Fibroblast of mammary gland (primary cell): ENCODE data around the gene CSRNP2.
"Not testable (repeated sequence)": the region's sequence is repeated elsewhere in the genome, so short reads cannot be mapped to it uniquely, and the experiment has no call there.

Experiments used
- DNase-seq: peaks from one replicate; pipeline ENCODE4 v3.0.0-alpha.2; 2010; ENCODE audit warnings: low read depth
- H3K4me3 ChIP-seq: 2 replicates; pipeline ENCODE4 v1.5.1; 2011; ENCODE audit warnings: low read depth, mild to moderate bottlenecking, low read length, moderate library complexity; ENCODE audit not compliant: control insufficient read depth
- TF ChIP-seq, protein P1 (sequence below): conservative IDR thresholded peaks from 2 replicates; pipeline ENCODE4 v1.5.1; 2011; ENCODE audit warnings: low read depth, low read length, inconsistent platforms; ENCODE audit not compliant: control insufficient read depth, insufficient read depth

Gene CSRNP2

DNA sequence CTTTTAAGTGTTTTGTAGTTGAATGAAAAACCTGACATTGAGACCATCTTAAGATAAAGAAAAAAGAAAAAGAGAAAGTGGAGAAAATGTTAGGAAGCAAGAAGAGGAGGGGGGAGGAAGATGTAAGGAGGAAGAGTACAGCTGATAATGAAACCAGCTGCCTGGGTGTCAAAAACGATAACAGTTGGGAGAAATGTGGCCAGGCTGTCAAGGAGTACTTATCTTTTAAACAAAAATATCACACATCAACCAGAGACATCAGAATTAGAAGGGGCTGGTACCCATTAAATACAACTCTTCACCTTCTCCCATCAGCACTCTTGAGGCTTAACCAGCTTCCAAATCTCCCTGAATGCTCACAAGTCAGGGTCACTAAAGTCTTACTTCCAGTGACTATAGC, 61.7 kb downstream of the CSRNP2 start:
- TF ChIP-seq, protein P1, sequence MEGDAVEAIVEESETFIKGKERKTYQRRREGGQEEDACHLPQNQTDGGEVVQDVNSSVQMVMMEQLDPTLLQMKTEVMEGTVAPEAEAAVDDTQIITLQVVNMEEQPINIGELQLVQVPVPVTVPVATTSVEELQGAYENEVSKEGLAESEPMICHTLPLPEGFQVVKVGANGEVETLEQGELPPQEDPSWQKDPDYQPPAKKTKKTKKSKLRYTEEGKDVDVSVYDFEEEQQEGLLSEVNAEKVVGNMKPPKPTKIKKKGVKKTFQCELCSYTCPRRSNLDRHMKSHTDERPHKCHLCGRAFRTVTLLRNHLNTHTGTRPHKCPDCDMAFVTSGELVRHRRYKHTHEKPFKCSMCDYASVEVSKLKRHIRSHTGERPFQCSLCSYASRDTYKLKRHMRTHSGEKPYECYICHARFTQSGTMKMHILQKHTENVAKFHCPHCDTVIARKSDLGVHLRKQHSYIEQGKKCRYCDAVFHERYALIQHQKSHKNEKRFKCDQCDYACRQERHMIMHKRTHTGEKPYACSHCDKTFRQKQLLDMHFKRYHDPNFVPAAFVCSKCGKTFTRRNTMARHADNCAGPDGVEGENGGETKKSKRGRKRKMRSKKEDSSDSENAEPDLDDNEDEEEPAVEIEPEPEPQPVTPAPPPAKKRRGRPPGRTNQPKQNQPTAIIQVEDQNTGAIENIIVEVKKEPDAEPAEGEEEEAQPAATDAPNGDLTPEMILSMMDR, result no peak
- DNase-seq, result no peak
- no peak overlapping the region for H3K4me3 ChIP-seq

DNA sequence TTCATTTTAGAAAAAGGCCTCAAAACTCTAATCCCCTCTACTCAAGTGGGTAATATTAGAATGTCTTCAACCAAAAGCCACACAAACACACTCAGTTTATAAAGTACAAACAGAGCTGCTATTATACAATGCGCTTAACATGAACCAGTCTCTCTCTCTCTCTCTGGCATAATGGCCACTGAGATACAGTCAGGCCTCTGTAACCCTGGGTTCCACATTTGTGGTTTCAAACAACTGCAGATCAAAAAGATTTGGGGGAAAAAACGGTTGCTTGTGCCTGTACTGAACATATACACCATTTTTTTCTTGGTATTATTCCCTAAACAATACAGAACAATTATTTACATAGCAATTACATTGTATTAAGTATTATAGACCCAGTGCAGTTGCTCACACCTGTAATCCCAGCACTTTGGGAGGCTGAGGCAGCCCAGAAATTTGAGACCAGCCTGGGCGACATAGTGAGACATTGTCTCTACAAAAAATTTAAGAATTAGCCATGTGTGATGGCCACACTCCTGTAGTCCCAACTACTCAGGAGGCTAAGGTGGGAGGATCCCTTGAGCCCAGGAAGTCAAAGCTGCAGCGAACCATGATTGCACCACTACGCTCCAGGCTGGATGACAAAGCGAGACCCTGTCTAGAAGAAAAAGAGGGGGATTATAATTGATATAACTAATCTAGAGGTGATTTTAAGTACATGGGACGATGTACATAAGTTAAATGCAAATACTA, 62.8 kb downstream of the CSRNP2 start:
- no peak for DNase-seq
- no peak overlapping the region for H3K4me3 ChIP-seq
- TF ChIP-seq, protein P1, result no peak

DNA sequence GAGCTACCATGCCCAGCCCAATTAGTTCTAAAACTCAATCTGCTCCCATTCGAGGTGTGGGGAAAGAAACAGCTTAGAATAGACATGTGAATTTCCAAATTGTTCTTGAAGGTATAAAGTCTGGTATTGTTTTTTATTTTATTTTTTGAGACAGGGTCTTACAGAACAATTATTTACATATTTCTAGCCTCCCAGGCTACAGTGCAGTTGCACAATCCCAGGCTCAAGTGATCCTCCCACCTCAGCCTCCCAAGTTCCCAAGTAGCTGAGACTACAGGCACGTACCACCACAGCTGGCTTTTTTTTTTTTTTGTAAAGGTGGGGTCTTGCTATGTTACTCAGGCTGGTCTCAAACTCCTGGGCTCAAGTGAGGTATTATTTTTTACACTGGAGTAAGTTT, 63.5 kb downstream of the CSRNP2 start:
- TF ChIP-seq, protein P1, result no peak
- no peak overlapping the region for H3K4me3 ChIP-seq
- DNase-seq, result no peak

DNA sequence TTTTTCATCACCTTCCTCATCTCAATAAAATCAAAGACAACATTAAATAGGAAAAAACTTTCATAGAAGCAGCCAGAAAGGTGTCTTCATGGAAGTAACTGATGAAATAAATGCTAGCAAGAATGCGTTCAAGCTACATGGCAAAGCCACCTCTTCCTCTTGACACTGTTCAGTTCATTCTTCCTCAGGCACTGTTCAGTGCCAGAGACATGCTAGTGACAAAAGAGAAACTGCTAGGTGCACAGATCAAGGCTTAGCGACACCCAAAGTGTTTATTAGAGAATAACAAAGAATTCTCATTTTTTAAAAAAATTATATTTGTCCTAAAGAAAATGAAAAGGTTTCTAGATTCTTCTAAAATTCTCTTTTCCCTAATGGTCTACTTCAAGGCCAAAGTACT, 64.4 kb downstream of the CSRNP2 start:
- no peak for DNase-seq
- TF ChIP-seq, protein P1, result no peak
- H3K4me3 ChIP-seq, result no peak overlapping the region

DNA sequence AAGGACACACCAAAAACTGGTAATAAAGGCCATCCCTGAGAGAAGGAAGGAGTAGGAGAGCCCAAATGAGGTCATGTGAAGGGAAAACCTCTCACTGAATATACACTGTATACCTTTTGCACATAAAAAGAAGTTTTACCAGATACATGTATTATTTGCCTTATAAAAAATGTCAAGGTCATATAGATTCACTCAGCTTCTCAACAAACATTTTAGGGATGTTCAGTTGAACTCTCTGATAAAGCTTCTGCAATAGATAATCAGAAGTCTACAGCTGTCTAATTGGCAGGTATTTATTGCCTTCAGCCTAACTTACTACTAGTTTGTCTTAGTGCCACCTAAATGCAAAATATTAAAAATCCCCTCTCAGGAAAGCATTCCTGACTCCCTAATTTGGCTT, 65.9 kb downstream of the CSRNP2 start:
- TF ChIP-seq, protein P1, result no peak
- H3K4me3 ChIP-seq, result no peak overlapping the region
- DNase-seq, result no peak

DNA sequence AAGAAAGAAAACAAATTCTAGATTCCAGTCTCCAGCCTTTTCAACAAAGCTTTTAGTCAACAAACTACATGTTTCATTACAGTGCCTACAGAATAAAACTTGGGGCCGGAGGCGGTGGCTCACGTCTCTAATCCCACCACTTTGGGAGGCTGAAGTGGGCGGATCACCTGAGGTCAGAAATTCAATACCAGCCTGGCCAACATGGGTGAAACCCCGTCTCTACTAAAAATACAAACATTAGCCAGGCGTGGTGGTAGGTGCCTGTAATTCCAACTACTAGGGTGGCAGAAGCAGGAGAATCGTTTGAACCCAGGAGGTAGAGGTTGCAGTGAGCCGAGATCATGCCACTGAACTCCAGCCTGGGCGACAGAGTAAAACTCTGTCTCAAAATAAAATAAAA, 68.9 kb downstream of the CSRNP2 start:
- DNase-seq, H3K4me3 ChIP-seq: not testable (repeated sequence)

DNA sequence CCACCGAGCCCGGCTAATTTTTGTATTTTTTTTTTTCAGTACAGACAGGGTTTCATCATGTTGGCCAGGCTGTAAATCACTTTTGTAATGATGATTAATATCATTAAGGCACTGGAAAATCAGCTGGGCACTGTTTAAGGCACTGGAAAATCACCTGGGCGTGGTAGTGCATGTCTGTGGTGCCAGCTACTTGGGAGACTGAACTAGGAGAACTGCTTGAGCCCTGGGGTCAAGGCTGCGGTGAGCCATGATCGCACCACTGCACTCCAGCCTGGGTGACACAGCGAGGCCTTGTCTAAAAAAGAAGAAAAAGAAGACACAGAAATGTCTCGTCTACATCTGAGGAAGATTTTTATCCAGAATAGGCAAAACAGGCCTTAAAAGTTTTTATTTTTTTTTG, 70.0 kb downstream of the CSRNP2 start:
- no peak for DNase-seq
- TF ChIP-seq, protein P1, result no peak
- no peak overlapping the region for H3K4me3 ChIP-seq
